ENCODE measurements around the gene S100A13.

Gene S100A13

DNA sequence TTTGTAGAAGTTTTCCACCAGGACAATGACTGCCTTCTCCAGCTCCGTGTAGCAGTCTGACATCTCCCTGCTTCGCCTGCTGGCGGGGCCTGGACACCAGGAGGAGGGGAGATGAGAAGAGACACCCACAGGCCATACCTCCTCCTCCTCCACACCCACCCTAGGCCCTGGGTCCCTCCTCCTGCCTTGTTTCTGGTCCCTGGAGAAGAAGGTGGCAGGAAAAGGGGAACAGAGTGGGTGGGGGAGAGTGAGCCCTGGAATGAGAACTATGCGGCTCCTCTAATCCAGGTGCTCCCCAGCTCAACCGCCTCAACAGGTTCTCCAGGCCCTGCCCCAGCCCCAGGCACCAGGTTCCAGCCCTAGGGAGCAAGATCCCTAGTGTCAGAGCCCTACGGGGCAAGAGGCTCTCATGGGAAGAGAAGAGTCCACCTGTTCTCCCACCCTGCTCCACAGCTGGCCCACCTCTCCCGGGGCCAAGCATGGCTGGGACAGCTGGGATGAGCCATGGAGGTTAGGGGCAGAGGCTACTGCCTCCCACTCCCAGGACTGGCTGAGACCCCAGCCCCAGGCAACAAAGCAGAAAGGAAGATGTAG is 19.1 kb downstream of the S100A13 start:
- Histone ChIP-seq H3K27ac (no peak overlapping the region), H3K27me3 (ENCODE audit: insufficient read depth, low read depth, severe bottlenecking) (no peaks in the 10 kb centered on the region), H3K36me3 (no peaks in the 10 kb centered on the region), H3K9me3 (ENCODE audit: severe bottlenecking) (no peaks in the 10 kb centered on the region), H3K4me3 (ENCODE audit: low read depth, low read length) (no peak overlapping the region)
- no peak for DNase-seq
- TF ChIP-seq, protein P1, sequence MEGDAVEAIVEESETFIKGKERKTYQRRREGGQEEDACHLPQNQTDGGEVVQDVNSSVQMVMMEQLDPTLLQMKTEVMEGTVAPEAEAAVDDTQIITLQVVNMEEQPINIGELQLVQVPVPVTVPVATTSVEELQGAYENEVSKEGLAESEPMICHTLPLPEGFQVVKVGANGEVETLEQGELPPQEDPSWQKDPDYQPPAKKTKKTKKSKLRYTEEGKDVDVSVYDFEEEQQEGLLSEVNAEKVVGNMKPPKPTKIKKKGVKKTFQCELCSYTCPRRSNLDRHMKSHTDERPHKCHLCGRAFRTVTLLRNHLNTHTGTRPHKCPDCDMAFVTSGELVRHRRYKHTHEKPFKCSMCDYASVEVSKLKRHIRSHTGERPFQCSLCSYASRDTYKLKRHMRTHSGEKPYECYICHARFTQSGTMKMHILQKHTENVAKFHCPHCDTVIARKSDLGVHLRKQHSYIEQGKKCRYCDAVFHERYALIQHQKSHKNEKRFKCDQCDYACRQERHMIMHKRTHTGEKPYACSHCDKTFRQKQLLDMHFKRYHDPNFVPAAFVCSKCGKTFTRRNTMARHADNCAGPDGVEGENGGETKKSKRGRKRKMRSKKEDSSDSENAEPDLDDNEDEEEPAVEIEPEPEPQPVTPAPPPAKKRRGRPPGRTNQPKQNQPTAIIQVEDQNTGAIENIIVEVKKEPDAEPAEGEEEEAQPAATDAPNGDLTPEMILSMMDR (IDR thresholded peaks at IDR 0.05; ENCODE audit: low read depth, low read length) = no peak

DNA sequence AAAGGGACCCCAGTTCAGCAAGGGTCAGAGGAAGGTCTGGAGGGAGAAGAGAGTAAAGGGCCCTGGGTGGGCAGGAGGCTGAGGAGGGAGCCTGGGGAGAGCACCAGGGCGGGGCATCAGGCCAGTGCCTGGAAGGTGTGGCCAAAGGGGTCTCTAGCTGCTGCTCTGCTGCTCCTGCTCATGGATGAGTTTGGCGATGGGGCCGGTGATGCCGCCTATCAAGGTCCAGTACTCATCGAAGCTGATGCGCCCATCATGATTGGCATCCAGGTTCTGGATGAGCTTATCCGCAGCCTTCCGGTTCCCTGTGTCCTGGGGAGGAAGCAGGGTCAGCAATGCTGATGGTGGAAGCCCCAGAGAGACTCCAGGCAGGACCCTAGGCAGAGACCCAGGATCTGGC is 19.9 kb downstream of the S100A13 start:
- DNase-seq = no peak
- Histone ChIP-seq H3K27me3 (ENCODE audit: insufficient read depth, low read depth, severe bottlenecking) (no peaks in the 10 kb centered on the region), H3K9me3 (ENCODE audit: severe bottlenecking) (no peaks in the 10 kb centered on the region), H3K4me3 (ENCODE audit: low read depth, low read length) (no peak overlapping the region), H3K36me3 (no peaks in the 10 kb centered on the region), H3K27ac (no peak overlapping the region)
- TF ChIP-seq, protein P1 (IDR thresholded peaks at IDR 0.05; ENCODE audit: low read depth, low read length) = no peak

DNA sequence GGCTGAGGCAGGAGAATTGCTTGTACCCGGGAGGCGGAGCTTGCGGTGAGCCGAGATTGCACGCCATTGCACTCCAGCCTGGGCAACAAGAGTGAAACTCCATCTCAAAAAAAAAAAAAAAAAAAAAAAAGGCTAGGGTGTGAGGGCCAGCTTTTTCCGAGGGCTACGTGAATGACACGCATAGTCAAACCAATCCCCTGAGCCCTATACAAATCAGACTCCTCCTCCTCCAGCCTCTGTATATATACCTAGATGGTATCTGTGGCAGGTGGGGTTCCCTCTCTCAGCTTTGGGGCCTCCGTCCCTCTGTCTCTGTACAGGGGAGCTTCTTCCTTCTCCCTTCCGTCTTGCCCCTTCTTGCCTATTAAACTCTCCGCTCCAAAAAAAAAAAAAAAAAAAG is 21.1 kb downstream of the S100A13 start:
- H3K27ac ChIP-seq = no peak overlapping the region
- TF ChIP-seq, protein P1 (IDR thresholded peaks at IDR 0.05; ENCODE audit: low read depth, low read length) = no peak
- H3K36me3 ChIP-seq = no peaks in the 10 kb centered on the region
- H3K9me3 ChIP-seq (ENCODE audit: severe bottlenecking) = no peaks in the 10 kb centered on the region
- no peaks in the 10 kb centered on the region for H3K27me3 ChIP-seq (ENCODE audit: insufficient read depth, low read depth, severe bottlenecking)
- DNase-seq = no peak
- no peak overlapping the region for H3K4me3 ChIP-seq (ENCODE audit: low read depth, low read length)

DNA sequence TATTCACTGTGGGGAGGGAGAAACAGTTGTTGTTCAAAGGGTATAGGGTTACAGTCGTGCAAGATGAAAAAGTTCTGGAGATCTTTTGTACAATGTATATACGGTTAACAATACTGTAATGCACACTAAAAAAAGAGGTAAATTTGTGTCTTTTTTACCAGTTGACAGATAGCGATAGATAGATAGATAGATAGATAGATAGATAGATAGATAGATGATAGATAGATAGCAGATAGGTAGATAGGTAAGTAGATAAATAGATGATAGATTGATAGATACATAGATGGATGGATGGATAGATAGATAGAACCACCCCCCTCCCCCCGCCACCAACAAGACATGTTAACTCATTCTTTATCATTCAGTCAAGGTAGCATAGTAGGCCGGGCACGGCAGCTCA is 24.6 kb downstream of the S100A13 start:
- no peak overlapping the region for H3K4me3 ChIP-seq (ENCODE audit: low read depth, low read length)
- no peak overlapping the region for H3K27ac ChIP-seq
- no peaks in the 10 kb centered on the region for H3K27me3 ChIP-seq (ENCODE audit: insufficient read depth, low read depth, severe bottlenecking)
- H3K36me3 ChIP-seq = no peaks in the 10 kb centered on the region
- TF ChIP-seq, protein P1 (IDR thresholded peaks at IDR 0.05; ENCODE audit: low read depth, low read length) = no peak
- no peak for DNase-seq
- H3K9me3 ChIP-seq (ENCODE audit: severe bottlenecking) = no peaks in the 10 kb centered on the region

DNA sequence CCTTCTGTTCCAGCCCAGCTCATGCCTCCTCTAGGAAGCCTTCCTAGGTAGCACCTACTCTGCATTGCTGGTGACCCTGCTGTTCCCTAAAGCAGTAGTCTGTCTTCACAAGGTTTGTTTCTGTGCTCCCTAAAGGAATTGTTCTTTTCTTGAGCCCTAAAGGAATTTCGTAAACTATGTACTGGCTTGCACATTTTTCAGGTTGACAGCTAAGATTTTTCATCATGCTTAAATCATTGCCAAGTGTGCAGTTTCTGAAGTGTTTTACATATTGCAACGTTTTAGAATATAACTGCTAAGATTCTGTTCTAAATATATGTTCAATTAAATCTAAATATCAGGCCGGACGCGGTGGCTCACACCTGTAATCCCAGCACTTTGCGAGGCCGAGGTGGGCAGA is 27.5 kb downstream of the S100A13 start:
- DNase-seq = no peak
- Histone ChIP-seq H3K27ac (no peak overlapping the region), H3K27me3 (ENCODE audit: insufficient read depth, low read depth, severe bottlenecking) (no peaks in the 10 kb centered on the region), H3K36me3 (no peaks in the 10 kb centered on the region), H3K9me3 (ENCODE audit: severe bottlenecking) (no peaks in the 10 kb centered on the region), H3K4me3 (ENCODE audit: low read depth, low read length) (no peak overlapping the region)
- TF ChIP-seq, protein P1 (IDR thresholded peaks at IDR 0.05; ENCODE audit: low read depth, low read length) = no peak

Measured in WERI-Rb-1 (cell line).